Measurements from ENCODE around the gene UGT1A4.
"Not testable (repeated sequence)": the region's sequence is repeated elsewhere in the genome, so short reads cannot be mapped to it uniquely, and the experiment has no call there.

Gene UGT1A4

GRCh38 chr2:233700028-233700635, 18.4 kb upstream of the UGT1A4 start:
- DNase-seq (ENCODE audit: low spot score), result no peak

GRCh38 chr2:233700842-233701241, 17.7 kb upstream of the UGT1A4 start:
- DNase-seq (ENCODE audit: low spot score), result not testable (repeated sequence)

DNA sequence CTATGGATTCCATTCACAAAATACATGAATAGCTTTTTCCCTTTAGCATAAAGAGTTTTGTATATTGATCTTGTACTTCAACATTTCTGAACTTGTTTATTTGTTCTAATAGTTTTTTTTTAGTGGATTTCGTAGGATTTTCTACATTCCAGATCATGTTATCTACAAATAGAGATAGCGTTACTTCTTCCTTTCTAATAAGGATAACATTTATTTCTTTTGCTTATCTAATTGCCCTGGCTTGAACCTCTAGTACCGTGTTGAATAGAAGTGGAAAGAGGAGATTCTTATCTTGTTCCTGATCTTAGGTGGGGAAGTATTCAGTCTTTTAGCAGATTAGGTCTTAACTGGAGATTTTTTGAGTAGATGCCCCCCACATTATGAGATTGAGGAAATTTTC, 16.3 kb upstream of the UGT1A4 start:
- no peak for DNase-seq (ENCODE audit: low spot score)

DNA sequence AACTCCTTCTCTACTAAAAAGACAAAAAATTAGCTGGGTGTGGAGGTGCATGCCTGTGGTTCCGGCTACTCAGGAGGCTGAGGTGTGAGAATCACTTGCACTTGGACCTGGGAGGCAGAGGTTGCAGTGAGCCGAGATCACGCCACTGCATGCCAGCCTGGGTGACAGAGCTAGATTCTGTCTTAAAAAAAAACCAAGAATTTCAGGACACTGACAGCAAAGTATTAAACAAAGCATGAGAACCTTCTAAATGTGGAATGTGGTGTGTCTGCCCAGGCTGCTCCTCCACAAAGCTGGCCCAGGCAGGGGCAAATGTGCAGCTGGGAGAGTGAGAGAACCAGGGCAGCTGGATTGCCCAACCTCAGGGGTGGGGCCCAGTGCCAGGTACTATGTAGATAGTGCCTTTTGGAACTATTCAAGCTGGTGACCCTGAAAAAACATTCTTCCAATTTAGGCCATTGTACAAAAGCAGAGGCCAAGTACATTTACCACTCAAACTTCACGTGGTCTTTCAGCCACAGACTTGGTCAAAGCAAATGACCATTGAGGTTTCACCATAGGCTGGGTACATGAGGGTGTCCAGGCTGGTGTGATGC, 12.5 kb upstream of the UGT1A4 start:
- DNase-seq (ENCODE audit: low spot score), result no peak

- no peak for DNase-seq (ENCODE audit: low spot score)
Observed at GRCh38 chr2:233706720-233707119, 11.8 kb upstream of the UGT1A4 start.

DNA sequence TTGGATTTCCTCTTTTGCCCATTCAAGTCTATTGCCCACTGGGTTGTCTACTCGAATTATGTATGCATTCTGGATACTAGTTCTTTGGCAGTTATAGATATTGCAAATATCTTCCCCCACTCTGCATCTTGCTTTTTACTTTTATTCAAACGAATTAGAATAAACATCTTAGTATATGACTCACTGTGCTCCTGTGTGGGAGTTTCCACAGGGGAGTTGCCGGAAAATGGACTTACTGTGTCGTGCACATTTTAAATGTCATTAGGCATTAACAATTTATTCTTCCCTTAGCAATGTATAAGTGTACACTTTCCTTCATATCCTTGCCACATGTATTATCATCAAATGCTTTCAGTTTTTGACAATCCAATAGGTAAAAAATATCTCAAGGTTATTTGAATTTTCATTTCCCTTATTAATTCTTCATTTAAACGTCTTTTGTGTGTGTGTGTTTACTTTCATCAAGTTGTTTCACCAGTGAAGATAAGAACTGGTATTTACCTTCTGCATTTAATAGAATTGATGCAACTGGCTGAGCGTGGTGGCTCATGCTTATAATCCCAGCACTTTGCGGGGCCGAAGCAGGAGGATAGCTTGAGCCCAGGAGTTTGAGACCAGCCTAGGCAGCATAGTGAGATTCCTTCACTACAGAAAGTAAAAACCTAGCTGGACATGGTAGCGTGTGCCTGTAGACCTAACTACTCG, 10.4 kb upstream of the UGT1A4 start:
- no peak for DNase-seq (ENCODE audit: low spot score)

- no peak for DNase-seq (ENCODE audit: low spot score)
Observed at GRCh38 chr2:233708942-233709341, 9.6 kb upstream of the UGT1A4 start.

DNA sequence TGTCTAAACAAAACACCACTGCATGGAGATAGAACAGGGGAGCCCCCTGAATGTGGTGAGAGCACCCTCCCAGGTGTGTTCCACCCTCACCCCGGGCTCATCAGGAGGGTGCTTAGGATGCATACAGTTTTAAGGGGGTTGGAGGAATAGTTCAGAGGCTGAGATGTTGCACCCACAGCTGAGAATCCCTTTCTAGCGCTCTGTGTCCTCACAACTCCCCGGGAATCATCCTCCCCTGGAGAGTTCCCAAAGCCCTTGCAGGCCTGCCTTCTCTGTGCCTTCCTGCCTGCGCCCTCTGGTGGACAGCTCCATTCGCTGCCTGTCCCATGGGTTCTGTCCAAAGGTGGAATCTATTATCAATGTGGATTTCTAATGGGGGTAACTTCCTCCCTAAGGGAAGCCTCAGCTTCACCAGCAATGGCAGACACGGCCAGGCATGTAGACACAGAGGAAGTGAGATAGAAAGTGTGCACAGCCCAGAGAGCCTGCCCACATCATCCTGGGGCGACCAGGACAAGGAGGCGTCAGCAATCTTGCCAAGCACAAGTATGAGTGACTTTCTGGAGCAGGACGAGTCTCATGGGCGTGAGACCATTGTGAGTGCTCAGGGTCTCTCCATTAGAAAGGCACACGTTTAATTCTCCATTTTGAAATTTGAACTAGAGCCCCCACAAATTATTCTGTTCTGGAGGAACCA, 7.1 kb upstream of the UGT1A4 start:
- peak; percentile 84 for DNase-seq (ENCODE audit: low spot score)

DNA sequence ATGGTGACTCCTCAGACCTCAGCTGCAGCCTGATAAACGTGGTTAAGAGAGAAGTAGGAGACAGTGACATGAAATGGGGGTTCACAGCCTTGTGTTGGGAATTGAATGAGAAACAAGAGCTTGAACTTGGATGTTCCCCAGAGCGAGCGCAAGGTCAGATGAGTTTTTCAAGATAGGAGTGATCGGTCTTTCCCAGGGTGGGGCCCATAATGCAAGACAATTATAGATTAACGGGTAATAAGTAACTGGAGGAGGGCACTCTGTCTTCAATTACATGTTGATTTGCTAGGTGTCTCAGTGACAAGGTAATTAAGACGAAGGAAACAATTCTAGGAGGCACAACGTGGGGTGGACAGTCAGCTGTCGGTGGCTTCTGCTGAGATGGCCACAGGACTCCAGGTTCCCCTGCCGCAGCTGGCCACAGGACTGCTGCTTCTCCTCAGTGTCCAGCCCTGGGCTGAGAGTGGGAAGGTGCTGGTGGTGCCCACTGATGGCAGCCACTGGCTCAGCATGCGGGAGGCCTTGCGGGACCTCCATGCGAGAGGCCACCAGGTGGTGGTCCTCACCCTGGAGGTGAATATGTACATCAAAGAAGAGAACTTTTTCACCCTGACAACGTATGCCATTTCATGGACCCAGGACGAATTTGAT, 5.8 kb upstream of the UGT1A4 start, which contains the start of gene UGT1A5:
Gene UGT1A5, plus strand, starts transcription at position 297 of the 651 bp plus-strand sequence. Its CDS starts 85 bp downstream, at position 382.
- no peak for DNase-seq (ENCODE audit: low spot score)

DNA sequence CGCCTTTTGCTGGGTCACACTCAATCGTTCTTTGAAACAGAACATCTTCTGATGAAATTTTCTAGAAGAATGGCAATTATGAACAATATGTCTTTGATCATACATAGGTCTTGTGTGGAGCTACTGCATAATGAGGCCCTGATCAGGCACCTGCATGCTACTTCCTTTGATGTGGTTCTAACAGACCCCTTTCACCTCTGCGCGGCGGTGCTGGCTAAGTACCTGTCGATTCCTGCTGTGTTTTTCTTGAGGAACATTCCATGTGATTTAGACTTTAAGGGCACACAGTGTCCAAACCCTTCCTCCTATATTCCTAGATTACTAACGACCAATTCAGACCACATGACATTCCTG, 5.3 kb upstream of the UGT1A4 start:
- DNase-seq (ENCODE audit: low spot score), result no peak

DNA sequence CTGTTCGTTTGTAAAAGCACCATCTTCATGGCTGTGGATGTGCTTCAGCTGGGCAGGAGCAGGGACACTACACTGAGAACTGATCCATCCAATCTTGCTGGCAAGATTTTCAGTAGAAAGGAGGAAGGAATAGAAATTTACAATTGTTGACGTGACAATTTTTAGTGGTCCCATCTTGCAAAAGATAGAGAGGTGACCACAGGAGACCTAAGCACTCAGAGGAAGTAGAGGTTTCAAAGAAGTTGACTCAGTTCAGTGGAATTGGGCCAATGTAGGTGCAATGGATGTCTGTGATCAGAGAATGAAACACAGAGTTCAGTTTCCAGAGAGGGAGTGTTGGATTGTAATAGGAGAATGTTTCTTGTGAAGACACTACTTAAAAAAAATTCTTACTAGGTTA, 4.4 kb upstream of the UGT1A4 start:
- DNase-seq (ENCODE audit: low spot score), result no peak

GRCh38 chr2:233728723-233729301, 10.3 kb downstream of the UGT1A4 start, which contains the start of gene UGT1A3:
UGT1A3 (plus strand) TSS chr2:233729042; CDS start chr2:233729127, 85 bp downstream.
- no peak for DNase-seq (ENCODE audit: low spot score)

DNA sequence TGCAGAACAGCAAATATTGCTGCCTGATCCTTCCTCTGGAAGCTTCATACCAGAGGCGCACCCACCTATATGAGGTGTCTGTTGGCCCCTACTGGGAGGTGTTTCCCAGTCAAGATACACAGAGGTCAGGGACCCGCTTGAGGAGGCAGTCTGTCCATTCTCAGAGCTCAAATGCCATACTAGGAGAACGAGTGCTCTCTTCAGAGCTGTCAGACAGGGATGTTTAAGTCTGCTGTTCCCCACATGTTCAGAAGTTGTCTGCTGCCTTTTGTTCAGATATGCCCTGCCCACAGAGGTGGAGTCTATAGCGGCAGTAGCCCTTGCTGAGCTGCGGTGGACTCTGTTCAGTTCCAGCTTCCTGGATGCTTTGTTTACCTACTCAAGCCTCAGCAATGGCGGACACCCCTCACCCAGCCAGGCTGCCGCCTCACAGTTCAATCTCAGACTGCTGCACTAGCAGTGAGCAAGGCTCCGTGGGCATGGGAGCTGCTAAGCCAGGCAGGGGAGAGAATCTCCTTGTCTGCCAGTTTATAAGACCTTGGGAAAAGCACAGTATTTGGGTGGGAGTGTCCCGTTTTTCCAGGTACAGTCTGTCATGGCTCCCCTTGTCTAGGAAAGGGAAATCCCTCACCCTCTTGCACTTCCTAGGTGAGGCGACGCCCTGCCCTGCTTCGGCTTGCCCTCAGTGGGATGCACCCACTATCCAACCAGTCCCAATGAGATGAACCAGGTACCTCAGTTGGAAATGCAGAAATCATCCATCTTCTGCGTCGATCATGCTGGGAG, 18.5 kb downstream of the UGT1A4 start:
- not testable (repeated sequence) for DNase-seq (ENCODE audit: low spot score)

GRCh38 chr2:233740870-233741269, 22.3 kb downstream of the UGT1A4 start:
- DNase-seq (ENCODE audit: low spot score), result no peak

GRCh38 chr2:233743464-233744259, 25.1 kb downstream of the UGT1A4 start:
- DNase-seq (ENCODE audit: low spot score), result no peak

DNA sequence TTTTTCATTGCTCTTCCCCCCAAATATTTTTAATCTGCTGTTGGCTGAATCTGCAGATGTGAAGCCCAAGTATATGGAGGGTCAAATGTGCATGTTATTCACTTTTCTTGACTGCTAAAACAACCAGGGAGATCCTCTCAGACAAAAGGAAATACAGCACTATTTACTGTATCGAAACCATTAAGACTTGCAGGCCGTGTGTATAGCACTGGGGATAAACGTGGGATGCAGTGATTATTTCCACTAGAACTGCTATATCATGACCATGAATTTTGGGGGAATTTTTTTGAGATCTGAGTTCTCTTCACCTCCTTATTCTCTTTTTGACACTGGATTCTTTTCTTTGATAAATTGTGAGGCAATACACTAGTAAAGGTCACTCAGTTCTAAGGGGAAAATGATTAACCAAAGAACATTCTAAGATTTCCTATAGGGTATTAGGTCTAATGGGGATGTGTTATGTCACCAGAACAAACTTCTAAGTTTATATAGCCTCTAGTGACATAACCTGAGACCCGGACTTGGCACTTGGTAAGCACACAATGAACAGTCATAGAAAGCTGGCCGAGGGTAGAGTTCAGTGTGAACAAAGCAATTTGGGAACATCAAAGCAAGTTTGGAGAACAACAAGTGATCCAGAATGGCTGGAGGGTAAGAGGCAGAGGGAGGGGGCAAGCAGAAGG, 26.7 kb downstream of the UGT1A4 start:
- no peak for DNase-seq (ENCODE audit: low spot score)

- not testable (repeated sequence) for DNase-seq (ENCODE audit: low spot score)
Observed at GRCh38 chr2:233745838-233746237, 27.3 kb downstream of the UGT1A4 start.

DNA sequence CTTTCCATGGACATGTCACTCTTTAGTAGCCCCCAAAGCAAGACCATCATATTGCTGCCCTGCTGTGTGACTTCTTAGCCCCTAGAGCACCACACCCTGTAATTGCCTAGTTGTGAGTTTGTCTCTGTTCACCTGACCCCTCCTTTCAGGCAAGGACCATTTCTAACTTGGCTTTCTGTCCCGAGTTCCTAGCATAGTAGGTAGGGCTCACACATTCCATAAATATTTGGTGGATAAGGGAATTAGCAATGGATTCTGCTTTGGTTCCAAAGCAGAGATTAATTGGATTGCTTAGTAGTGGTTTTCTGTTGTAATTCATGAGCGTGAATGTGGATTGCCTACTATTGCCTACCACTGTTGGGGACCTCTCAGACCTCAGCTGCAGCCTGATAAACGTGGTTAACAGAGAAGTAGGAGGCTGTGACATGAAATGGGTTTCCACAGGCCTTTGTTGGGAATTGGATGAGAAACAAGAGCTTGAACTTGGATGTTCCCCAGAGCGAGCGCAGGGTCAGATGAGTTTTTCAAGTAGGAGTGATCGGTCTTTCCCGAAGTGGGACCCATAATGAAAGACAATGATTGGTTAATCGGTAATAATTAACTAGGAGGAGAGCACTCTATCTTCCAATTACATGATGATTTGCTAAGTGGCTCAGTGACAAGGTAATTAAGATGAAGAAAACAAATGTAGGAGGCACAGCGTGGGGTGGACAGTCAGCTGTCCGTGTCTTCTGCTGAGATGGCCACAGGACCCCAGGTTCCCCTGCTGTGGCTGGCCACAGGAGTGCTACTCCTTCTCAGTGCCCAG, 28.1 kb downstream of the UGT1A4 start:
- DNase-seq (ENCODE audit: low spot score), result no peak

DNA sequence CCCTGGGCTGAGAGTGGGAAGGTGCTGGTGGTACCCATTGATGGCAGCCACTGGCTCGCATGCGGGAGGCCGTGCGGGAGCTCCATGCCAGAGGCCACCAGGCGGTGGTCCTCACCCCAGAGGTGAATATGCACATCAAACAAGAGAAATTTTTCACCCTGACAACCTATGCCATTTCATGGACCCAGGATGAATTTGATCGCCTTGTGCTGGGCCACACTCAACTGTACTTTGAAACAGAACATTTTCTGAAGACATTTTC, 28.7 kb downstream of the UGT1A4 start:
- no peak for DNase-seq (ENCODE audit: low spot score)
